GM20000 (cell line): Measurements from ENCODE around the gene VIT.

Source experiments
- DNase-seq: peaks from one replicate; pipeline ENCODE4 v3.0.0; 2012; ENCODE audit warnings: low spot score
- CTCF ChIP-seq: IDR thresholded peaks from 2 replicates; pipeline ENCODE4 v1.5.1; 2012; ENCODE audit warnings: mild to moderate bottlenecking, control low read depth; ENCODE audit errors: extremely low read depth, missing control alignments

VIT gene

GRCh38 chr2:36861896-36862295 is 165.4 kb downstream of the VIT start:
- no peak for DNase-seq
- no peak for TF ChIP-seq CTCF
